Activated CD4-positive, alpha-beta memory T cell treated with anti-CD3 and anti-CD28 coated beads for 36 hours (primary cell): ENCODE measurements around the gene CCDC82. TPM values are rescaled to one million over a fixed set of nuclear protein-coding genes. Genes with fewer than 3 reads are reported as not detected.

Experiments used
- CTCF ChIA-PET: fragments of 350-600 bp; sonication (Branson Sonifier 250); formaldehyde crosslinking; loops from one replicate; lab custom pipeline; 2021; ENCODE audit warnings: antibody characterized with exemption, inconsistent platforms; lab: Charles Lee
- POLR2A ChIA-PET: fragments of 350-600 bp; sonication (Branson Sonifier 250); formaldehyde crosslinking; loops from one replicate; lab custom pipeline; 2021; ENCODE audit warnings: antibody characterized with exemption; lab: Charles Lee
- DNase-seq: peaks from one replicate; pipeline ENCODE4 v3.0.0-alpha.2; 2020
- H3K27ac Mint-ChIP-seq: one replicate; pipeline ENCODE4 v1.8.0; 2021; ENCODE audit warnings: mixed read lengths
- H3K27me3 Mint-ChIP-seq: one replicate; pipeline ENCODE4 v1.8.0; 2021; ENCODE audit warnings: mixed read lengths
- H3K36me3 Mint-ChIP-seq: one replicate; pipeline ENCODE4 v1.8.0; 2021; ENCODE audit warnings: mixed read lengths
- H3K4me1 Mint-ChIP-seq: one replicate; pipeline ENCODE4 v1.8.0; 2021; ENCODE audit warnings: low read depth, mixed read lengths
- H3K4me3 Mint-ChIP-seq: one replicate; pipeline ENCODE4 v1.8.0; 2021; ENCODE audit warnings: mild to moderate bottlenecking, mixed read lengths
- H3K9me3 Mint-ChIP-seq: one replicate; pipeline ENCODE4 v1.8.0; 2021; ENCODE audit warnings: mixed read lengths
- intact Hi-C: fragments of 100-400 bp; cut with micrococcal nuclease; formaldehyde crosslinking; loops from one replicate; pipeline ENCODE4 v1.15.1; 2023
- total RNA-seq, 2 experiments: library from RNA; stranded (reverse); gene quantifications; one replicate each; pipeline ENCODE4 v1.2.3, GENCODE V29; 2021

The CCDC82 gene
- total RNA-seq, 2 experiments from 2014 or later = 30.6 to 35.3 TPM

GRCh38 chr11:96317571-96317970 lies 72.1 kb downstream of the CCDC82 start:
- H3K9me3 Mint-ChIP-seq = no peaks in the 10 kb centered on the region
- POLR2A ChIA-PET = interaction anchor here (1.6 kb wide), 1 partner anchor 14 kb away, joined by 3 read pairs; no protein-coding TSS in a partner anchor
- no peak for DNase-seq
- no peak overlapping the region for H3K27ac Mint-ChIP-seq
- H3K27me3 Mint-ChIP-seq = no peaks in the 10 kb centered on the region
- peaks cover 89% of the 10 kb centered on the region for H3K4me1 Mint-ChIP-seq
- CTCF ChIA-PET = interaction anchor here (1.0 to 2.1 kb wide), 2 partner anchors 23 to 26 kb away, joined by 3 to 5 read pairs; partner anchors contain the start of gene MAML2
- peaks cover 36% of the 10 kb centered on the region for H3K36me3 Mint-ChIP-seq
- no peak overlapping the region for H3K4me3 Mint-ChIP-seq
- intact Hi-C loops = no loop called here

DNA sequence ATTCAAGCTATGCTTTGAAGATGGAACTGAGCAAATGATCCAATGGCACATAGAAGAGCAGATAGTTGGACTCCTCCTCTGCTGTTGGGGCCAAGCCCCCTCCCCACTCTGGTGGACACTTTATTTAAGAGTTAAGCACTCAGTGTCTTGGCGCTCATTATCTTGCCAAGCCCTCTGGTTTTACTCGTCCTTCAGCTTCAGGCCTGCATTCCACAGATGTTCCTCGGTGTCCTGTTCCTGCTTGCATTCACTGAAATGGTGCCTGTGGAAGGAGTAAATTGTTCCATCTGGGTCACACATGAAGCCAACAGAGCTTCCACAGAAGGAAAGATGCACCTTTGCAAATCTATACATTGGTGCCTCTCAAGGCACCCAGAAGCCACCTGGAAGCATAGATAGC lies 72.8 kb downstream of the CCDC82 start:
- CTCF ChIA-PET = interaction anchor here (1.0 to 2.1 kb wide), 2 partner anchors 24 to 26 kb away, joined by 3 to 5 read pairs; partner anchors contain the start of gene MAML2
- peaks cover 89% of the 10 kb centered on the region for H3K4me1 Mint-ChIP-seq
- intact Hi-C loops = no loop called here

DNA sequence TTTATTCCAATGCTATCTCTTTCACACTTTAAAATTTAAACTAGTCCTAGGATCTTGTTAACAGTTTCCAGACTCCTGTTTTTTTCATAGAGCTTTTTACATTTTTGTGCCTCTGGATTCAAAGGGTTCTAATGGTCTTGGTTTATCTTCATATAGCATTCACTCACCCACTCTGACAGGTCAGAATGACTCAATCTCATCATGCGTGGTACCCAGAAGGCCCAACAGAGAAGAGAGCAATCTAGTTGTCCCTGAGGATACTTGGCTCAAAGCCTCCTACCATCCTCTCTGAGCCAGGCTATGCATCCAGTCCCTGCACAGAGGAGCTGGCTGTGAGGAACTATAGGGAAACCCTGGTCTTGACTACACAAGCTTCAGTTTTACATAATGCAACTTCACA lies 74.2 kb downstream of the CCDC82 start:
- H3K27me3 Mint-ChIP-seq = no peaks in the 10 kb centered on the region
- intact Hi-C loops = loop anchor here (1.0 kb wide), 1 partner anchor 23 kb away; no protein-coding TSS in a partner anchor
- no peak for DNase-seq
- peaks cover 25% of the 10 kb centered on the region for H3K36me3 Mint-ChIP-seq
- H3K27ac Mint-ChIP-seq = no peak overlapping the region
- ChIA-PET CTCF (interaction anchor here (1.3 kb wide), 1 partner anchor 28 kb away, joined by 3 read pairs; the partner anchor contains the start of gene MAML2), POLR2A (no interaction called here)
- peaks cover 86% of the 10 kb centered on the region for H3K4me1 Mint-ChIP-seq
- no peak overlapping the region for H3K4me3 Mint-ChIP-seq
- no peaks in the 10 kb centered on the region for H3K9me3 Mint-ChIP-seq

More for the DNA sequence above, 72.8 kb downstream of the CCDC82 start:
- H3K27me3 Mint-ChIP-seq = no peaks in the 10 kb centered on the region
- H3K4me3 Mint-ChIP-seq = no peak overlapping the region
- no peaks in the 10 kb centered on the region for H3K9me3 Mint-ChIP-seq
- DNase-seq = no peak
- H3K27ac Mint-ChIP-seq = no peak overlapping the region
- H3K36me3 Mint-ChIP-seq = peaks cover 33% of the 10 kb centered on the region
- POLR2A ChIA-PET = interaction anchor here (1.6 kb wide), 1 partner anchor 13 kb away, joined by 3 read pairs; no protein-coding TSS in a partner anchor

GRCh38 chr11:96314326-96315020 lies 75.2 kb downstream of the CCDC82 start:
- Mint-ChIP-seq H3K27ac (peak overlapping the region; percentile 56), H3K4me1 (peaks cover 85% of the 10 kb centered on the region), H3K27me3 (no peaks in the 10 kb centered on the region), H3K36me3 (peaks cover 25% of the 10 kb centered on the region), H3K9me3 (no peaks in the 10 kb centered on the region), H3K4me3 (no peak overlapping the region)
- intact Hi-C loops = loop anchor here (1.0 kb wide), 1 partner anchor 24 kb away; no protein-coding TSS in a partner anchor
- ChIA-PET CTCF (interaction anchor here (1.3 kb wide), 1 partner anchor 29 kb away, joined by 3 read pairs; the partner anchor contains the start of gene MAML2), POLR2A (interaction anchor here (0.7 to 0.8 kb wide), 2 partner anchors 10 to 14 kb away, joined by 3 read pairs; no protein-coding TSS in a partner anchor)
- no peak for DNase-seq

DNA sequence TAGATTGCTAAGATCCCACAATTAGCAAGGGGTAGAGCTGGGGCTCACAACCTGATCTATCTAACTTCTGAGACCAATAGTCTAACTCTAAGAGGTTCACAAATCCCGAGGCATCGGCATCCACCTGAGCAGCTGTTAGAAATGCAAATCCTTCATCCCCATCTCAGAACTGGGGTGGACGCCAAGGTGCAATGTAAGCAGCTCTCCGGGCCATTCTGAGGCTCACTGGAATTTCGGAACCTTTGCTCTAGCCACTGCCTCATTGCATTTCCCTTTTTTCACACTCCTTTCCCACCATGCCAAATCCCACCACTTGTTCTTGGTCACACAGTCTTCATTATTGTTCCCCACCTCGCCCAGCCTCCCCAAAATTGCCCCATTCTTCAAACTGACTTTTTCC lies 76.5 kb downstream of the CCDC82 start:
- no peak overlapping the region for H3K4me3 Mint-ChIP-seq

DNA sequence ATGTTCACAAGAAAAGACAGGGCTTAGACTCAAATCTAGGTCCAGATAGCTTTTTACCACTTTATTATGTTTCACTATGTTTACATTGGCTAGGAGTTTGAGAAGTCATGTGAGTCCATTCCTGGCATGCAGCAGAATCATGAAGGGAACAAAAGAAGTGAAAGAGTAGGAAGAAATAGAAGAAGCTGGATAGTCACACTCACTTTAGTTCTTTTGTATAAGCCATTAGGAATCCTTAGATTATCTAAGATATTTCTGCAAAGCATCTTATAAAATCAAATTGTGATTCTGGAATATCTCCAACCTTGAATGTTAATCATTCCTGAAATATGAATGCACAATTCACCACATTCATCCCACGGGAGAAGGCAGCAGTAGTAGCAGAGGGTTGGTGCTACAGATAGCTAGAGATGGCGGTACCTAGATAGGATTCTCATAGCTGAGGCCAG lies 78.6 kb downstream of the CCDC82 start:
- DNase-seq = no peak
- peaks cover 14% of the 10 kb centered on the region for H3K36me3 Mint-ChIP-seq
- H3K4me3 Mint-ChIP-seq = no peak overlapping the region
- CTCF ChIA-PET = interaction anchor here (0.5 to 1.8 kb wide), 3 partner anchors 17 to 476 kb away, joined by 3 to 4 read pairs (median 3); partner anchors contain the start of gene MAML2
- no peaks in the 10 kb centered on the region for H3K27me3 Mint-ChIP-seq
- H3K4me1 Mint-ChIP-seq = peaks cover 83% of the 10 kb centered on the region
- POLR2A ChIA-PET = interaction anchor here (1.2 kb wide), 1 partner anchor 74 kb away, joined by 4 read pairs; no protein-coding TSS in a partner anchor
- no peaks in the 10 kb centered on the region for H3K9me3 Mint-ChIP-seq
- intact Hi-C loops = no loop called here
- H3K27ac Mint-ChIP-seq = no peak overlapping the region

More for the DNA sequence above, 76.5 kb downstream of the CCDC82 start:
- ChIA-PET CTCF (no interaction called here), POLR2A (no interaction called here)
- Mint-ChIP-seq H3K27ac (no peak overlapping the region), H3K27me3 (no peaks in the 10 kb centered on the region), H3K9me3 (no peaks in the 10 kb centered on the region), H3K4me1 (peaks cover 85% of the 10 kb centered on the region), H3K36me3 (peaks cover 25% of the 10 kb centered on the region)
- intact Hi-C loops = no loop called here
- DNase-seq = no peak

GRCh38 chr11:96310236-96310635 lies 79.5 kb downstream of the CCDC82 start:
- ChIA-PET CTCF (interaction anchor here (0.7 kb wide), 1 partner anchor 967 kb away, joined by 3 read pairs; no protein-coding TSS in a partner anchor), POLR2A (no interaction called here)
- no peak for DNase-seq
- Mint-ChIP-seq H3K27me3 (no peaks in the 10 kb centered on the region), H3K4me3 (no peak overlapping the region), H3K36me3 (peaks cover 8% of the 10 kb centered on the region), H3K4me1 (peaks cover 77% of the 10 kb centered on the region), H3K9me3 (no peaks in the 10 kb centered on the region), H3K27ac (no peak overlapping the region)
- intact Hi-C loops = no loop called here

GRCh38 chr11:96309643-96310017 lies 80.1 kb downstream of the CCDC82 start:
- no peaks in the 10 kb centered on the region for H3K27me3 Mint-ChIP-seq

DNA sequence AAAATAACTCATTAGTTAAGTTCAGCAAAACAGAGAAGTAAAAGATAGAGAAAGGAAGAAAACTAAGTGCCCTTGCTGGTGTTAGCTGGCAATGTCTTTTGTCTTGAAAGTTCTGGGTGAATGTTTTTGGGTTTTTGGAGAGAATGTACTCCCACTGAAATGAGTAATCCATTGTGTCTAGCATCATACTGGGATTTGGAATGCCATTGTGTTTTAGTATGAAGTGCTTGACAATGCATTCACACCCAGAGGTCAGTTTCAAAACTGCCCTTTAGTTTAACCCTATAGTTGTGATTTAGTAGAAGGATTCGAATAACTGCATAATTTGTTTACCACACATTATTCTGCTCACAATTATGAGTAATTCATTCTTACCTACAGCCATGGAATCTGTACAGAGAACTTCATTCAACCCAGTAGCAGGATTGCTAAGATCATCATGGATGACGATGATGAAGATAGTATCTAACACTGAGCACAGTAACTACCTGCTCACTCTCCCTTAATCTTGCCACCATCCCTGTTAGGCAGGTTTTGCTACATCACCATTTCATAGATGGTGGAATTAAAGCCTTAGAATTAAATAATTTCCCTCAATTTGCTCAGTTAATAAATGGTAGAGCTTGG lies 80.6 kb downstream of the CCDC82 start:
- no peak overlapping the region for H3K4me3 Mint-ChIP-seq
- DNase-seq = no peak
- H3K27ac Mint-ChIP-seq = peak overlapping the region; percentile 33
- no peaks in the 10 kb centered on the region for H3K27me3 Mint-ChIP-seq
- CTCF ChIA-PET = interaction anchor here (0.7 to 3.4 kb wide), 4 partner anchors 13 to 965 kb away, joined by 3 to 10 read pairs (median 4); partner anchors contain the start of gene MAML2
- H3K4me1 Mint-ChIP-seq = peaks cover 71% of the 10 kb centered on the region
- no peaks in the 10 kb centered on the region for H3K9me3 Mint-ChIP-seq
- peaks cover 6% of the 10 kb centered on the region for H3K36me3 Mint-ChIP-seq
- POLR2A ChIA-PET = interaction anchor here (0.6 to 1.4 kb wide), 2 partner anchors 34 to 39 kb away, joined by 4 read pairs; partner anchors contain the start of gene MAML2
- intact Hi-C loops = no loop called here

More at GRCh38 chr11:96309643-96310017, 80.1 kb downstream of the CCDC82 start:
- Mint-ChIP-seq H3K4me1 (peaks cover 71% of the 10 kb centered on the region), H3K36me3 (peaks cover 8% of the 10 kb centered on the region), H3K9me3 (no peaks in the 10 kb centered on the region), H3K27ac (no peak overlapping the region), H3K4me3 (no peak overlapping the region)
- intact Hi-C loops = no loop called here
- DNase-seq = no peak
- CTCF ChIA-PET = interaction anchor here (0.7 kb wide), 2 partner anchors 13 to 966 kb away, joined by 3 read pairs; no protein-coding TSS in a partner anchor
- POLR2A ChIA-PET = interaction anchor here (0.6 to 1.4 kb wide), 2 partner anchors 34 to 39 kb away, joined by 4 read pairs; partner anchors contain the start of gene MAML2

GRCh38 chr11:96307776-96308140 lies 82.0 kb downstream of the CCDC82 start:
- POLR2A ChIA-PET = no interaction called here
- no peak overlapping the region for H3K4me3 Mint-ChIP-seq
- intact Hi-C loops = loop anchor here (2.0 kb wide), 1 partner anchor 15 kb away; no protein-coding TSS in a partner anchor

GRCh38 chr11:96306933-96307775 lies 82.6 kb downstream of the CCDC82 start:
- Mint-ChIP-seq H3K4me1 (peaks cover 69% of the 10 kb centered on the region), H3K36me3 (peaks cover 3% of the 10 kb centered on the region), H3K4me3 (peak overlapping the region; percentile 27), H3K27ac (peak overlapping the region; percentile 2), H3K27me3 (no peaks in the 10 kb centered on the region), H3K9me3 (no peaks in the 10 kb centered on the region)
- no peak for DNase-seq
- intact Hi-C loops = loop anchor here (2.0 kb wide), 1 partner anchor 14 kb away; no protein-coding TSS in a partner anchor
- POLR2A ChIA-PET = no interaction called here
- CTCF ChIA-PET = interaction anchor here (0.6 to 3.4 kb wide), 5 partner anchors 9 to 212 kb away, joined by 3 to 10 read pairs (median 4); partner anchors contain the start of gene MAML2

More at GRCh38 chr11:96307776-96308140, 82.0 kb downstream of the CCDC82 start:
- no peak overlapping the region for H3K27ac Mint-ChIP-seq
- peaks cover 3% of the 10 kb centered on the region for H3K36me3 Mint-ChIP-seq
- peaks cover 71% of the 10 kb centered on the region for H3K4me1 Mint-ChIP-seq
- no peak for DNase-seq
- CTCF ChIA-PET = interaction anchor here (0.6 to 3.4 kb wide), 5 partner anchors 10 to 211 kb away, joined by 3 to 10 read pairs (median 4); partner anchors contain the start of gene MAML2
- no peaks in the 10 kb centered on the region for H3K9me3 Mint-ChIP-seq
- H3K27me3 Mint-ChIP-seq = no peaks in the 10 kb centered on the region
